HG03558 (cell line): Measurements from ENCODE around the gene CELF4.

Experiments
- ATAC-seq: cut with Tn5 transposase; IDR thresholded peaks from one replicate; pipeline ENCODE4 v1.9.1; 2021; ENCODE audit warnings: moderate number of reproducible peaks; ENCODE audit not compliant: unreplicated experiment; ENCODE audit errors: extremely low read depth

CELF4 gene

GRCh38 chr18:37565101-37565976, at the start of gene CELF4:
Gene CELF4 (minus strand): TSS chr18:37565798.
- ATAC-seq, result no peak

GRCh38 chr18:37613253-37613565, 47.6 kb upstream of the CELF4 start:
- no peak for ATAC-seq

- ATAC-seq, result no peak
These were observed 47.1 kb upstream of the CELF4 start for GRCh38 chr18:37612524-37613252.

- ATAC-seq, result no peak
These were observed 46.1 kb upstream of the CELF4 start for GRCh38 chr18:37611614-37612279.

- no peak for ATAC-seq
These were observed 43.3 kb upstream of the CELF4 start for GRCh38 chr18:37608876-37609275.

DNA sequence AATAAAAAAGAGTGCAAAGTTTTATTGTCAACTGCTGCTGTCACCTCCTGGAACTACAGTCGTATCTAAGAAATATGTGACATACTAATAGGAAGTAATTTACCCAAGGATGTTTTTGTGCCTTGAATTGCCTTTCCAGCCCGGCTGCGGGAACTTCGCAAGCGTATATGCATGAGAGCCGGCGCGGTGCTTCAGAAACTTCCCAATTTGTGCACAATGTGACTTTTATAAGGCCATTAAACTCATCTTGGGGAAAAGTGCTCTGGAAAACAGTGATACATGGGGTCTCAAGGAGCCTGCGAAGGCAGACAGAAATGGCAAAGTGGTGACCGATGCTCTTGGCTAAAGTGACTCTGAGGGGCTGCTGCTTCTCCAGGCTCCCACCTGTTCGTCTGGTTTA, 41.7 kb upstream of the CELF4 start:
- no peak for ATAC-seq

DNA sequence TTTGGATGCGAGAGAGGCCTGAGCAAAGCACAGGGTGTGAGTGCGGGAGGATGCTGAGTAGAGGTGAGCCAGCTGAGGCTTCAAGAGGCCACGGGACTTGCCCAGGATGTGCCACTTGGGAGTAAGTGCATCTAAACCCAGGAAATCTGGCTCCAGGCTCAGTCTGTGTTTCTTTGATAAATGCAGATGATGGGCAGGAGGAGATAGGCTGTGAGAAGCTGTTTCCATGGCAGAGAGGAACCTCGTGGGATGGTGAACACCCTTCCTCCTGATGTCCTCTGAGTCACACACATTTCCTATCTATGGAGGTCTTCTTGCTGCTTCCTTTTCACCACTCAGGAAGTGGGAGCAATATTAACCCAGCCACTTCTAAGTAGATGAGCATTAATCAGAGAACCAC, 38.4 kb upstream of the CELF4 start:
- no peak for ATAC-seq

GRCh38 chr18:37598966-37599896, 33.6 kb upstream of the CELF4 start:
- ATAC-seq, result no peak

- no peak for ATAC-seq
These were observed 32.8 kb upstream of the CELF4 start for GRCh38 chr18:37598396-37598795.

- no peak for ATAC-seq
These were observed 24.7 kb upstream of the CELF4 start for GRCh38 chr18:37590346-37590745.

DNA sequence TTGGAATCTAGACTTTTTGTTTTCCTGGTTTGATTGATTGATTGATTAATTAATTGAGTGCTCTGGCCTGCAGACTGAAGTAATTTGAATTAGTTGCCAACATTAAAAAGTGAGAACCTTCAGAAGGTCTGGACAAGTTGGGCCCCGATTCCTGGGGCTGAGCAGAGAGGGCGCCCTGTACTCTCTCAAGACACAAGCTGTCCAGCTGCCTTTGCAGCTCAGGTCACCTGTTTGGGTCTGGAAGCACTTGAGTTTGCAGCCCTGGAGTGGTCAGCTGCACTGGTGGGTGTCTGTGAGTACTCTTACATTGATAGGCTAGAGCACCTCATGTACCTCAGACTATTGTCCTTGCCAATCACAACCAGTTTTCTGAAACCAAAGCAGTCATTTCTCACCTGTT, 22.7 kb upstream of the CELF4 start:
- no peak for ATAC-seq

- no peak for ATAC-seq
These were observed 21.1 kb upstream of the CELF4 start for GRCh38 chr18:37586656-37587225.

DNA sequence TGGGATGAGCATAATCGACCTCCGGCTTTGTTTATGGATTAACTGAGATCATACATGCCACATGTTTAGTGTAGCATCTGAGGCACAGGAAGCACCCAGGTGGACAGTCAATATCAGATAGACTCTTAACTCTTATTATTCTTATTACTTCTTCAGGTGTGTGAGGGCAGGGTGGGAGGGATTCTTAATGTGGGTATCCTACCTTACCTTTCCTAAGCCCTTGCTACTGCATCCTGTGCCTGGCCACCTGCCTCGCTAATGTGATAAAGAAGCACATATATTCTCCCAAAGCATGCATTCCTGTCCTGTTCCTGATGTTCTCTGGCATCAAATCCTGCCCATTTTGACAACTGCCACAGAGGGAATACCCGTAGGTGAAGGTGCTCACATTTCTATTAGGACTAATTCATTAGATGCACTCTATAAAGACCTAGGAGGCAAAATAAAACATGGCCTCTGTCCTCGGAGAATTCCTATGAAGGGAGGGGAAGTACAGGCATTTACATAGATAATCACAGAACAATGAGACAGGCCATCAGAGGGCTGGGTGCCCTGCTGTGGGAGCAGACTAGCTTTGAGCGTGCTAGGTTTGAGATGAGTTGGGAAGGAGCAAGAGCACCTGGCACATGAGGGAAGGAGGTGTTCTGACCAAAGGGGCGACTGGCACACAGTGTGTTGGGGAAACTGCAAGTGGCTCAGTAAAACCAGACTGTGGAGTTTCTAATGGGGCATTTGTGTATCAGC, 19.5 kb upstream of the CELF4 start:
- ATAC-seq, result no peak

DNA sequence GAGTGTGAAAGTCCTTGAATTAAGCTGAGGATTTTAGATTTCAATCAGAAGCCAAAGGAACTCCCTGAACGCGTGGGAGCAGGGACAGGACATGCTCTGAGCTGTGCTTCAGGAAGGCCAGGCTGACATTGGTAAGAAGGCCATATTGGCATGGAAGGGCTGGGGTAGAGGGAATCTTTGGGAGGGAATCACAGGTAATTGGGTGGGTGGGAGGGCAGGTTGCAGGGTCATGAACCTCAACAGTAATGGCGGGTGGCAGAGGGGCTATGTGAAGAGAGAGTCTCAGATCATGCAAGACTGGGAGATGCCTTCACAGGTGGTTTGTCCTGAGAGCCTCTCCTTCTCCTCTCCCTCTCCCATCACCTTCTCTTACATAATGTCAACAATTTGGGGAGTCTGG, 18.6 kb upstream of the CELF4 start:
- ATAC-seq, result no peak

GRCh38 chr18:37582261-37582660, 16.7 kb upstream of the CELF4 start:
- ATAC-seq, result no peak

DNA sequence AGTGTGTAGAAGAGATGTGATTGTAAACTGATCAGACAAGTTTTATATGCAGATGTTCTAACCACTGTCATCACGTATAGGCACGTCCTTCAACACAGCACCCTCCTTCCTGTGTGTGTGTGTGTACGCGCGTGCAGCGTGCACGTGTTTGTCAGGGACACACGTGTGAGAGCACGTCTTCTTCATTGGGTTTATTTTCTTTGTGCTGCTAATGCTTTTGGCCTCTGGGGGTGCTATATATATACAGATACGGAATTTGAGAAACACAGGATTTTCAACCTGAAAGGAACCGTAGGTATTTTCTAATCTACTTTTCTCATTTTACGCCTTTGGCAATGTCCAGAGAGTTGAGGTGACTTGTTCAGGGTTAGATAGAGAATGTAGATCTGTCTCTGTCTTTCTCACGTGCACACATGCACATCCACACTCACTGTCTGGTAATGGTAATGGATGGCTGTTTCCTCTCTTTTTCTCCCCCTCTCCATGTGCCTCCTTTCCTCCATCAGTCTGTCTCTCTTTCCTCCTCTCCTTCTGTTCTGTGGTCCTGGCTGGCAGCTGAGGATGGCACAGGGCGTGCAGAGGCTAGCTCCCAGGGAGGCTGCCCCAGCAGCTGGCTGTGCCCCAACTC, 13.4 kb upstream of the CELF4 start:
- no peak for ATAC-seq

- ATAC-seq, result no peak
These were observed 12.6 kb upstream of the CELF4 start for GRCh38 chr18:37578182-37578678.

- no peak for ATAC-seq
These were observed 11.5 kb upstream of the CELF4 start for GRCh38 chr18:37577051-37577611.
